ENCODE data around the gene ZFP36.

DNA sequence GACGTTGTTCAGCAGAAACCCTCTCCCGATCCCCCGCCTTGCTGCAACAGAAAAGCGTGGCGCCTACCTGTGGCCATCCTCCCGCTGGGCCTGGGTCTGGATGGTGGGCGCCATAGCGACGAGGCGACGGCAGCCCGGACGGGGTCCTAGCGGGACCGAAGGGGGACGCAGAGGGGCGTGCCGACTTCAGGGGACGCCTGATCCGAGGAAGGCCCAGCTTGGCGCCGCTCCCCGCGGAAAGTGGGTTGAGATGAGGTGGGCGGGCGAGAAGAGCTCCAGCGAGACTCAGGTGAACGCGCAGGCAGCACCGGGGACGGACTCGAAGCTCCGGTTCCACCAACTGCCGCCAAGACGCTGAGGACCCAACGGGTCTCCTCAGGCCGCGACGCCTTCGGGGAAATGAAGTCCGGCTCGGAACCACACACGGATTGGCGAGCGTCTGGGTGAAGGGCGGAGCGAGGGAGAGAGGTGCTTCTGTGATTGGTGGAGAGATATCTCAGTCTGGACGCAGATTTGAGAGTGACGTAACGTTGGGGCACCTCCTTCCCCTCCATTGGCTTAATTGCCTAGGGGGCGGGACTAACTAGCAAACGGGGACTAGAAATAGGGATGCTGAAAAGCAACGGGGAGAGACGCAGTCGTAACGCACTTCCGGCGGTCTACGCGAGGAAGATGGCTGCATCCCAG is 15.8 kb upstream of the ZFP36 start, which contains the start of the genes MED29 and PAF1:
- TF ChIP-seq, protein P1, sequence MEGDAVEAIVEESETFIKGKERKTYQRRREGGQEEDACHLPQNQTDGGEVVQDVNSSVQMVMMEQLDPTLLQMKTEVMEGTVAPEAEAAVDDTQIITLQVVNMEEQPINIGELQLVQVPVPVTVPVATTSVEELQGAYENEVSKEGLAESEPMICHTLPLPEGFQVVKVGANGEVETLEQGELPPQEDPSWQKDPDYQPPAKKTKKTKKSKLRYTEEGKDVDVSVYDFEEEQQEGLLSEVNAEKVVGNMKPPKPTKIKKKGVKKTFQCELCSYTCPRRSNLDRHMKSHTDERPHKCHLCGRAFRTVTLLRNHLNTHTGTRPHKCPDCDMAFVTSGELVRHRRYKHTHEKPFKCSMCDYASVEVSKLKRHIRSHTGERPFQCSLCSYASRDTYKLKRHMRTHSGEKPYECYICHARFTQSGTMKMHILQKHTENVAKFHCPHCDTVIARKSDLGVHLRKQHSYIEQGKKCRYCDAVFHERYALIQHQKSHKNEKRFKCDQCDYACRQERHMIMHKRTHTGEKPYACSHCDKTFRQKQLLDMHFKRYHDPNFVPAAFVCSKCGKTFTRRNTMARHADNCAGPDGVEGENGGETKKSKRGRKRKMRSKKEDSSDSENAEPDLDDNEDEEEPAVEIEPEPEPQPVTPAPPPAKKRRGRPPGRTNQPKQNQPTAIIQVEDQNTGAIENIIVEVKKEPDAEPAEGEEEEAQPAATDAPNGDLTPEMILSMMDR (conservative IDR thresholded peaks at IDR 0.05): no peak
- TF ChIP-seq ZFX (IDR thresholded peaks at IDR 0.05): no peak

Measured in C4-2B (cell line).